Loucy (cell line): Measurements from ENCODE around the gene MACROD2.
A peak's percentile ranks its signal among the peaks of the same experiment; 100 is the strongest.

Source experiments
- H2AFZ ChIP-seq: fragments of 200-600 bp; sonication (generic); 2 replicates; pipeline ENCODE4 v1.6.0; 2016; ENCODE audit warnings: antibody characterized with exemption, mild to moderate bottlenecking, low read length, moderate library complexity
- H3F3A ChIP-seq: fragments of 200-600 bp; 2 replicates; pipeline ENCODE4 v1.6.0; 2016; ENCODE audit warnings: antibody characterized with exemption, low read depth, mild to moderate bottlenecking
- H3K27me3 ChIP-seq: fragments of 200-600 bp; sonication (generic); 2 replicates; pipeline ENCODE4 v1.6.1; 2014; ENCODE audit warnings: low read length, mild to moderate bottlenecking; ENCODE audit not compliant: insufficient read depth, poor library complexity, severe bottlenecking
- H3K36me3 ChIP-seq: fragments of 200-600 bp; sonication (generic); 2 replicates; pipeline ENCODE4 v1.6.1; 2016; ENCODE audit warnings: low read length; ENCODE audit not compliant: insufficient read depth
- H3K4me1 ChIP-seq: fragments of 200-600 bp; sonication (generic); 2 replicates; pipeline ENCODE4 v1.5.1; 2014; ENCODE audit warnings: low read length, mild to moderate bottlenecking; ENCODE audit not compliant: insufficient read depth, poor library complexity, severe bottlenecking
- H3K4me2 ChIP-seq: fragments of 200-600 bp; sonication (generic); 2 replicates; pipeline ENCODE4 v1.6.0; 2014; ENCODE audit warnings: antibody characterized with exemption, low read length, low read depth, mild to moderate bottlenecking; ENCODE audit not compliant: poor library complexity, severe bottlenecking
- H3K4me3 ChIP-seq: fragments of 200-600 bp; sonication (generic); 2 replicates; pipeline ENCODE4 v1.5.1; 2014; ENCODE audit warnings: low read length, mild to moderate bottlenecking, mixed read lengths; ENCODE audit not compliant: poor library complexity, severe bottlenecking
- H3K79me2 ChIP-seq: fragments of 200-600 bp; sonication (generic); 2 replicates; pipeline ENCODE4 v1.6.1; 2014; ENCODE audit warnings: low read length; ENCODE audit not compliant: insufficient read depth
- H3K9ac ChIP-seq: fragments of 200-600 bp; sonication (generic); 2 replicates; pipeline ENCODE4 v1.6.0; 2014; ENCODE audit warnings: mild to moderate bottlenecking, low read depth, low read length, moderate library complexity; ENCODE audit not compliant: poor library complexity, severe bottlenecking
- H3K9me2 ChIP-seq: fragments of 200-600 bp; sonication (generic); replicated peaks from 2 replicates; pipeline ENCODE4 v1.6.1; 2016; ENCODE audit warnings: low read depth, low read length, mixed read lengths
- H3K9me3 ChIP-seq: fragments of 200-600 bp; sonication (generic); 2 replicates; pipeline ENCODE4 v1.6.1; 2014; ENCODE audit warnings: mild to moderate bottlenecking, antibody characterized with exemption, low read length, low read depth; ENCODE audit not compliant: insufficient read depth
- H4K20me1 ChIP-seq: fragments of 200-600 bp; sonication (generic); 2 replicates; pipeline ENCODE4 v1.6.0; 2014; ENCODE audit warnings: antibody characterized with exemption, low read length, mild to moderate bottlenecking; ENCODE audit not compliant: insufficient read depth, poor library complexity, severe bottlenecking
- CTCF ChIP-seq: fragments of 200-600 bp; sonication (generic); conservative IDR thresholded peaks from 2 replicates; pipeline ENCODE4 v1.5.1; 2014; ENCODE audit warnings: mild to moderate bottlenecking, antibody characterized with exemption, low read length
- EZH2phosphoT487 ChIP-seq: fragments of 200-600 bp; IDR thresholded peaks from 2 replicates; pipeline ENCODE4 v1.6.1; 2018; ENCODE audit warnings: antibody characterized with exemption, mild to moderate bottlenecking, moderate library complexity, borderline replicate concordance

MACROD2 gene

GRCh38 chr20:15706719-15707118, 1711.4 kb downstream of the MACROD2 start:
- no peaks in the 10 kb centered on the region for H3K9me3 ChIP-seq
- H4K20me1 ChIP-seq, result no peaks in the 10 kb centered on the region
- no peak overlapping the region for H3K9ac ChIP-seq
- no peaks in the 10 kb centered on the region for H3K36me3 ChIP-seq
- no peak for TF ChIP-seq EZH2phosphoT487
- no peak for TF ChIP-seq CTCF
- H3K27me3 ChIP-seq, result no peaks in the 10 kb centered on the region
- H3K4me1 ChIP-seq, result no peaks in the 10 kb centered on the region
- no peak overlapping the region for H2AFZ ChIP-seq
- no peaks in the 10 kb centered on the region for H3K79me2 ChIP-seq
- no peak overlapping the region for H3K4me2 ChIP-seq
- no peaks in the 10 kb centered on the region for H3F3A ChIP-seq
- no peaks in the 10 kb centered on the region for H3K9me2 ChIP-seq
- H3K4me3 ChIP-seq, result no peak overlapping the region

- no peaks in the 10 kb centered on the region for H3K36me3 ChIP-seq
- H3K4me1 ChIP-seq, result no peaks in the 10 kb centered on the region
- H3K9me3 ChIP-seq, result no peaks in the 10 kb centered on the region
- H3K9ac ChIP-seq, result no peak overlapping the region
- H4K20me1 ChIP-seq, result no peaks in the 10 kb centered on the region
- TF ChIP-seq EZH2phosphoT487 (no peak), CTCF (peak; percentile 58)
- H3K79me2 ChIP-seq, result no peaks in the 10 kb centered on the region
- no peaks in the 10 kb centered on the region for H3K27me3 ChIP-seq
- no peaks in the 10 kb centered on the region for H3F3A ChIP-seq
- H3K4me3 ChIP-seq, result no peak overlapping the region
- H2AFZ ChIP-seq, result no peak overlapping the region
- no peaks in the 10 kb centered on the region for H3K9me2 ChIP-seq
- H3K4me2 ChIP-seq, result no peak overlapping the region
These were observed 1713.8 kb downstream of the MACROD2 start for GRCh38 chr20:15708984-15709598.

GRCh38 chr20:15710636-15711035, 1715.3 kb downstream of the MACROD2 start:
- Histone ChIP-seq H2AFZ (no peak overlapping the region), H3K79me2 (no peaks in the 10 kb centered on the region), H3K9me3 (no peaks in the 10 kb centered on the region), H3K36me3 (no peaks in the 10 kb centered on the region), H3K9ac (no peak overlapping the region), H3K9me2 (no peaks in the 10 kb centered on the region), H3K4me3 (no peak overlapping the region), H3K4me1 (no peaks in the 10 kb centered on the region), H4K20me1 (no peaks in the 10 kb centered on the region), H3F3A (no peaks in the 10 kb centered on the region), H3K4me2 (no peak overlapping the region), H3K27me3 (no peaks in the 10 kb centered on the region)
- no peak for TF ChIP-seq EZH2phosphoT487

- H3K4me1 ChIP-seq, result no peaks in the 10 kb centered on the region
- no peaks in the 10 kb centered on the region for H3F3A ChIP-seq
- no peak overlapping the region for H3K4me2 ChIP-seq
- no peaks in the 10 kb centered on the region for H3K9me2 ChIP-seq
- H3K79me2 ChIP-seq, result no peaks in the 10 kb centered on the region
- no peaks in the 10 kb centered on the region for H4K20me1 ChIP-seq
- no peaks in the 10 kb centered on the region for H3K9me3 ChIP-seq
- no peak overlapping the region for H3K9ac ChIP-seq
- no peaks in the 10 kb centered on the region for H3K36me3 ChIP-seq
- H2AFZ ChIP-seq, result no peak overlapping the region
- TF ChIP-seq EZH2phosphoT487 (no peak), CTCF (no peak)
- no peaks in the 10 kb centered on the region for H3K27me3 ChIP-seq
- H3K4me3 ChIP-seq, result no peak overlapping the region
These were observed 1715.9 kb downstream of the MACROD2 start for GRCh38 chr20:15711177-15711576.
